ENCODE measurements around the gene TRIM42.
A peak's percentile ranks its signal among the peaks of the same experiment; 100 is the strongest.

TRIM42 gene

DNA sequence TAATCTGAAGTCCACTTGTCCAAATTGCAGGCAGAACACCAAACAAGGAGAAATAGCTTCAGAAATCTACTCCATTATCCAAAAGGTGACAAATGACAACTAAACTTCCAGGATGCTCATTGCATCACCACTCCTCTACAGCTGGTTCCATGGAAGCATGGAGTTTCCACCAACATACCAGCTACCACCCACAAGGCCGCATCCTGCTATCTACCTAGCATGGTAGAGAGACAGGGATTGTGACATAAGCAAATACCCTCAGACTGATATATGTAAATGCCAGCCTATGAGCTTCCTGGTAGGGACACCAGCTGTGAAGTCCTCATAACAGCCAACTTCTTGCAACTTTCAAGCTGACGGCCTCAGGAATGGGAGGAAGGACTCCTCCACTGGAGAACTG lies at the start of gene TRIM42:
Gene TRIM42 (plus strand): TSS at position 301 of the 400 bp plus-strand sequence. CDS start 166 bp downstream, outside the sequence.
- DNase-seq (ENCODE audit: low read depth): no peak
- TF ChIP-seq, protein P1, sequence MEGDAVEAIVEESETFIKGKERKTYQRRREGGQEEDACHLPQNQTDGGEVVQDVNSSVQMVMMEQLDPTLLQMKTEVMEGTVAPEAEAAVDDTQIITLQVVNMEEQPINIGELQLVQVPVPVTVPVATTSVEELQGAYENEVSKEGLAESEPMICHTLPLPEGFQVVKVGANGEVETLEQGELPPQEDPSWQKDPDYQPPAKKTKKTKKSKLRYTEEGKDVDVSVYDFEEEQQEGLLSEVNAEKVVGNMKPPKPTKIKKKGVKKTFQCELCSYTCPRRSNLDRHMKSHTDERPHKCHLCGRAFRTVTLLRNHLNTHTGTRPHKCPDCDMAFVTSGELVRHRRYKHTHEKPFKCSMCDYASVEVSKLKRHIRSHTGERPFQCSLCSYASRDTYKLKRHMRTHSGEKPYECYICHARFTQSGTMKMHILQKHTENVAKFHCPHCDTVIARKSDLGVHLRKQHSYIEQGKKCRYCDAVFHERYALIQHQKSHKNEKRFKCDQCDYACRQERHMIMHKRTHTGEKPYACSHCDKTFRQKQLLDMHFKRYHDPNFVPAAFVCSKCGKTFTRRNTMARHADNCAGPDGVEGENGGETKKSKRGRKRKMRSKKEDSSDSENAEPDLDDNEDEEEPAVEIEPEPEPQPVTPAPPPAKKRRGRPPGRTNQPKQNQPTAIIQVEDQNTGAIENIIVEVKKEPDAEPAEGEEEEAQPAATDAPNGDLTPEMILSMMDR (IDR thresholded peaks at IDR 0.05; ENCODE audit: low read length, missing control alignments): no peak
- no peak within 1 kb of the TSS for H3K4me3 ChIP-seq (replicated peaks; ENCODE audit: low read depth, low read length)

DNA sequence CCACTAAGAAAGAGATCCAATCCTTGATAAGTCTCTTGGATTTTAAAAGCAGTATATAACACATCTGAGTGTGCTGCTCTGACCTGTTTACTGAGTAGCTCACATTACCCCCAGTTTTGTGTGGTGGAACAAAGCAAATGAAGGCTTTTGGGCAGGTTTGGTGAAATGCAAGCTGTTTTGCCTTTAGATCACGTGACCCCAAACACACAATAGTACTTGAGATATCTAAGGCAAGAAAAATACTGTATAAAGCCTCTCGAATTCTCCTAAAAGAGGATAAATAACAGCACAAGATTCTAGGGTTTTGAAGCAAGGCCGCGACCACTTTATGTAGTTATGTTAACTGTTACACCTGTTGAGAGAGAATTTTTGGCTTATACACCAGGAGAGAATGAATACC lies 49.3 kb upstream of the TRIM42 start:
- no peak overlapping the region for H3K4me3 ChIP-seq (replicated peaks; ENCODE audit: low read depth, low read length)
- TF ChIP-seq, protein P1 (IDR thresholded peaks at IDR 0.05; ENCODE audit: low read length, missing control alignments): no peak
- DNase-seq (ENCODE audit: low read depth): no peak

DNA sequence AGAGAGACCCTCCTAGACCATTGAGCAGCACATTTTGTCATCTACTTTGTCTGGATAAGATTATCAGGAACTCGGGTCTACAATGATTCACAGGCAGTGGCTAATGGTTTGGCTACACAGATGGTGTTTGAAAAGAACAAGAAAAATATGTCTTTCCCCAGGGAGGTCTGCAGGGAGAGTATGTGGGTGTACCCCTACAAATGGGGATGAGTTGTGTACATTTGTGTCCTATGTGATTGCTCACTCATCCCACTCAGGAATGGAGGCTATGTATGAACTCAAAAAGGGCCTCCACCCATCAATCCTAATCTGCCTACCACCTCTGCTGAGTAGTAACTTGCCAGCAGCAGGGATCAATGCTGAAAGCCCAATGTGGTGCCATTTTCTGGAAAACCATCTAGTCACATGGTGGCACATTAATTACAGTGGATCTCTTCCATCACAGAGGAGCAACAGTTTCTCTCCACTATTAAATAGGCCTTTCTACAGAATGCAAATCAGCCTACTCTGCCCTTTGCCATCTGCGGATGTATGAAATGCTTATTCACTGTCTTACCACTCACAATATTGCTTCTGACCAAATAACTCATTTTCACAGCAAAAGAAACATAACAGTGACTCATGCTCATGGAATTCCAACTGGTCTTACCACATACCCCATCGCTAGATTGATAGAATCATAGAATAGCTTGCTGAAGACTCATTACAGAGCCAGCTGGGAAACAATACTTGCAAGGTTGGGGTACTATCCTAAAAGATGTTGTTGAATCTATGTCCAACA lies 48.3 kb upstream of the TRIM42 start:
- H3K4me3 ChIP-seq (replicated peaks; ENCODE audit: low read depth, low read length): no peak overlapping the region
- TF ChIP-seq, protein P1 (IDR thresholded peaks at IDR 0.05; ENCODE audit: low read length, missing control alignments): no peak
- peak; percentile 81 for DNase-seq (ENCODE audit: low read depth)

DNA sequence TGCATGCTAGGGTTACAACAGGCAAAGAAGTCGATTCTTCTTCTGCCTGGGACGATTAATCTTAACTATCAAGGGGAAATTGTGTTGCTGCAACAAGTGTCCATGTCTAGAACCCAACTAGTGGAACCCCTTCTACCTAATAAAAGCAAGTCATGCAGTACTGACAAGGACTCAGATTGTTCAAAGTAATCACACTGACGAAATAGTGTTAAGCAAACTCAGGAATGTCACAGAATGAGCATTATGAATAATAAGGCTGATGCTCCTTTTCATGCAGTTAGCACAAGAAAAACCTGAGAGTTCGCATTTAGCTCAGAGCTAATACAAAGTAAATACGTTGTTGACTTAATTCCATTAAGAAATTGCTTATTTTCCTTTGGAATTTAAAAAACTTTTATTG lies 47.5 kb upstream of the TRIM42 start:
- H3K4me3 ChIP-seq (replicated peaks; ENCODE audit: low read depth, low read length): no peak overlapping the region
- TF ChIP-seq, protein P1 (IDR thresholded peaks at IDR 0.05; ENCODE audit: low read length, missing control alignments): no peak
- no peak for DNase-seq (ENCODE audit: low read depth)

DNA sequence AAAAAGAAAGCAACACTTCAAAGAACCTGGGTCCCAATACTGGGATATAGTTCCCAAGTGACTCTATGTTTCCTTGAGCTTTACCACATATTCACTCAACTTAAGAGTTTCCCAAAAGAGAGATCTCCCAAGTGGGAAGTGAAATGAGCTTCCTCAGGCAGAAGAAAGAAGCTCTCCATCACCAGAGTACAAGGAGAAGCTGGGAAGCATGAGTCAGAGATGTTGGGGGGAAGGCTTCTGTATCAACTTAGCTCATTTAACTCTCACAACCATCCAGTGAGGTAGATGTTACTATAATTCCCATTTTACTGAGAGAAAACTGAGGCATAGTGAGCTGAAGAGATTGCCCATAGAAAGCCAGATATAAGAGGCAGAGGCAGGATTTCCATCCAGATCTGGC lies 47.0 kb upstream of the TRIM42 start:
- no peak overlapping the region for H3K4me3 ChIP-seq (replicated peaks; ENCODE audit: low read depth, low read length)
- no peak for DNase-seq (ENCODE audit: low read depth)
- TF ChIP-seq, protein P1 (IDR thresholded peaks at IDR 0.05; ENCODE audit: low read length, missing control alignments): no peak

DNA sequence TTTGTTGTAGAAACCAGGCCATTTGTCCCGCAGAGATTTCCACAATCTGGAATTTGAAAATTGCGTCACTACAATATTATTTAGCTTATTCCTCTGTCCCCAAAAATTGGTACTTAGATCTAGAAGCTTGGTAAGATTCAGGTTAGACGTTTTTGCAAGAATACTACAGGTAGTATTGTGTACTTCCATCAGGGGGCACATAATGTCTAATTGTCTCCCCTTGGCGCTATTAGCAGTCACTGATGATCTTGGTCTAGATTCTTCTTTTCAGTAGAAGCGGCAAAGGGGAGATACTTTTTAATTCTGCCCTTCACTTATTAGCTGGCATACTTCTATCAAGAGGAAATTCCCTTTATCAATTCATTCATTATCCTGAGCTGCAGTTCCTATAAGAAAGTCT lies 42.6 kb upstream of the TRIM42 start:
- TF ChIP-seq, protein P1 (IDR thresholded peaks at IDR 0.05; ENCODE audit: low read length, missing control alignments): no peak
- H3K4me3 ChIP-seq (replicated peaks; ENCODE audit: low read depth, low read length): no peak overlapping the region
- no peak for DNase-seq (ENCODE audit: low read depth)
